HG02840 (cell line): ENCODE data around the gene RNASEH2A.
"Not testable (repeated sequence)": the region's sequence is repeated elsewhere in the genome, so short reads cannot be mapped to it uniquely, and the experiment has no call there.

Experiments used
- ATAC-seq: cut with Tn5 transposase; IDR thresholded peaks from one replicate; pipeline ENCODE4 v1.9.1; 2021; ENCODE audit warnings: mild to moderate bottlenecking, moderate library complexity, moderate number of reproducible peaks; ENCODE audit not compliant: unreplicated experiment, low FRiP score

The RNASEH2A gene

GRCh38 chr19:12825254-12826131 is 19.1 kb downstream of the RNASEH2A start:
- ATAC-seq = no peak

GRCh38 chr19:12828494-12828893 is 22.1 kb downstream of the RNASEH2A start:
- ATAC-seq = no peak

GRCh38 chr19:12833418-12833737 is 27.0 kb downstream of the RNASEH2A start:
- ATAC-seq = no peak

- no peak for ATAC-seq
Observed at GRCh38 chr19:12833738-12834565, 27.6 kb downstream of the RNASEH2A start.

GRCh38 chr19:12834566-12834943 is 28.2 kb downstream of the RNASEH2A start, which contains the start of gene RTBDN:
Gene RTBDN (minus strand): TSS chr19:12834579. CDS start chr19:12829979, 4,600 bp downstream.
- ATAC-seq = no peak

- ATAC-seq = no peak
Observed at GRCh38 chr19:12834976-12835757, 28.8 kb downstream of the RNASEH2A start.

GRCh38 chr19:12836529-12836863 is 30.1 kb downstream of the RNASEH2A start:
- ATAC-seq = no peak

GRCh38 chr19:12837225-12837624 is 30.8 kb downstream of the RNASEH2A start:
- no peak for ATAC-seq

- no peak for ATAC-seq
Observed at GRCh38 chr19:12838182-12838885, 31.9 kb downstream of the RNASEH2A start, which contains the start of gene MAST1. Gene MAST1 (plus strand): TSS chr19:12838515. CDS start chr19:12838573, 58 bp downstream.

GRCh38 chr19:12838886-12839756 is 32.7 kb downstream of the RNASEH2A start:
- ATAC-seq = no peak

GRCh38 chr19:12840091-12841079 is 34.0 kb downstream of the RNASEH2A start:
- no peak for ATAC-seq

- no peak for ATAC-seq
Observed at GRCh38 chr19:12841094-12841493, 34.7 kb downstream of the RNASEH2A start.

- no peak for ATAC-seq
Observed at GRCh38 chr19:12842511-12842910, 36.1 kb downstream of the RNASEH2A start.

- no peak for ATAC-seq
Observed at GRCh38 chr19:12843328-12843727, 36.9 kb downstream of the RNASEH2A start.

- no peak for ATAC-seq
Observed at GRCh38 chr19:12843999-12844732, 37.8 kb downstream of the RNASEH2A start.

GRCh38 chr19:12846613-12847012 is 40.2 kb downstream of the RNASEH2A start:
- ATAC-seq = not testable (repeated sequence)
